RWPE1 (cell line): ENCODE measurements around the gene APOBEC2.

Experiments used
- CTCF ChIA-PET: fragments of 350-600 bp; sonication (Branson Sonifier 250); formaldehyde crosslinking; extraction: SDS; loops from one replicate; lab custom pipeline; 2021; lab: Yijun Ruan, JAX
- POLR2A ChIA-PET: fragments of 400-600 bp; formaldehyde crosslinking; extraction: SDS; loops from one replicate; lab custom pipeline; 2020; ENCODE audit warnings: antibody characterized with exemption; ENCODE audit not compliant: low non-redundant PET; lab: Yijun Ruan, JAX
- DNase-seq: peaks from one replicate; pipeline ENCODE4 v3.0.0; 2012; ENCODE audit warnings: low spot score
- H3K27ac ChIP-seq: fragments of 450-650 bp; 2 replicates; pipeline ENCODE4 v1.5.1; 2017
- TF ChIP-seq, protein P1 (sequence below): fragments of 450-650 bp; conservative IDR thresholded peaks from 2 replicates; pipeline ENCODE4 v1.5.1; 2017; ENCODE audit warnings: low read depth, mild to moderate bottlenecking

The APOBEC2 gene

DNA sequence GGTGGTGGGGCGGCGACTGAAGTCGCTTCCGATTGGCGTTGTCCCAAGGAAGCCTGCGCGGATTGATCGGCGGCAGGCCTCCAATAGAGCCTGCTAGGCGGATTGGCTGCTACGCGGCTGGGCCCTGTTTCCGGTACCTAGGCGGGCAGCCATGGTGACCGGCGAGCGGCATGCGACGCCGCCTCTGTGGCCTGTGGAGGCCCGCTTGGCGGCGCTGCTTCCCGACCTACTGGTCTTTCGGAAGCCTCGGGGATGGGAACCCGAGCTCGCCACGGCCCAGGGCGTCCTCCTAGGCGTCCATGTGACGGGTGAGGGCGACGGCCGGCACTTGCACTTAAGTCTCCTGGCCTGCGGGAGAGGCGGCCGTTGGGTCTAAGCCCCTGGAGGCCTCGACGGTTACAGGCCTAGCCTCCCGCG lies 47.9 kb downstream of the APOBEC2 start:
- ChIA-PET POLR2A (no interaction called here), CTCF (no interaction called here)
- TF ChIP-seq, protein P1, sequence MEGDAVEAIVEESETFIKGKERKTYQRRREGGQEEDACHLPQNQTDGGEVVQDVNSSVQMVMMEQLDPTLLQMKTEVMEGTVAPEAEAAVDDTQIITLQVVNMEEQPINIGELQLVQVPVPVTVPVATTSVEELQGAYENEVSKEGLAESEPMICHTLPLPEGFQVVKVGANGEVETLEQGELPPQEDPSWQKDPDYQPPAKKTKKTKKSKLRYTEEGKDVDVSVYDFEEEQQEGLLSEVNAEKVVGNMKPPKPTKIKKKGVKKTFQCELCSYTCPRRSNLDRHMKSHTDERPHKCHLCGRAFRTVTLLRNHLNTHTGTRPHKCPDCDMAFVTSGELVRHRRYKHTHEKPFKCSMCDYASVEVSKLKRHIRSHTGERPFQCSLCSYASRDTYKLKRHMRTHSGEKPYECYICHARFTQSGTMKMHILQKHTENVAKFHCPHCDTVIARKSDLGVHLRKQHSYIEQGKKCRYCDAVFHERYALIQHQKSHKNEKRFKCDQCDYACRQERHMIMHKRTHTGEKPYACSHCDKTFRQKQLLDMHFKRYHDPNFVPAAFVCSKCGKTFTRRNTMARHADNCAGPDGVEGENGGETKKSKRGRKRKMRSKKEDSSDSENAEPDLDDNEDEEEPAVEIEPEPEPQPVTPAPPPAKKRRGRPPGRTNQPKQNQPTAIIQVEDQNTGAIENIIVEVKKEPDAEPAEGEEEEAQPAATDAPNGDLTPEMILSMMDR = no peak
- no peak overlapping the region for H3K27ac ChIP-seq
- DNase-seq = no peak

DNA sequence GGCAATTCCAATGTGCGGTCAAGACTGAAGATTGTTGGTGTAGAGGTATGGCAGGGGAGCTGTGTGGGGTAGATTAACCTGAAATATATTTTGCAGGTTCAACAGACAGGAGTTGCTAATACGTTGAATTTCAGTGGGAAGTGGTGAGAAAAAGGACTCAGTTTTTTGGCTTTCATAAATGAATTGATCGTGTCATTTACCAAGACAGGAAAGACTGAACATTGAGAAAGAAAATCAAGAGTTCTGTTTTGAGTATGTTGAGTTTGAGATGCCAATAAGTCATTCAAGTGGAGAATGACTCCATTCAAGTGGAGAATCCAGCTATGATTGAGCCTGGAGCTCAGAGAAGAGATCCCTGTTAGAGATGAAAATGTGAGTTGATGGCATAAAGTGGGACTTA lies 50.8 kb downstream of the APOBEC2 start:
- CTCF ChIA-PET = interaction anchor here (1.6 kb wide), 1 partner anchor 11 kb away, joined by 4 read pairs; no protein-coding TSS in a partner anchor
- DNase-seq = no peak
- TF ChIP-seq, protein P1 = no peak
- POLR2A ChIA-PET = no interaction called here
- H3K27ac ChIP-seq = no peak overlapping the region

DNA sequence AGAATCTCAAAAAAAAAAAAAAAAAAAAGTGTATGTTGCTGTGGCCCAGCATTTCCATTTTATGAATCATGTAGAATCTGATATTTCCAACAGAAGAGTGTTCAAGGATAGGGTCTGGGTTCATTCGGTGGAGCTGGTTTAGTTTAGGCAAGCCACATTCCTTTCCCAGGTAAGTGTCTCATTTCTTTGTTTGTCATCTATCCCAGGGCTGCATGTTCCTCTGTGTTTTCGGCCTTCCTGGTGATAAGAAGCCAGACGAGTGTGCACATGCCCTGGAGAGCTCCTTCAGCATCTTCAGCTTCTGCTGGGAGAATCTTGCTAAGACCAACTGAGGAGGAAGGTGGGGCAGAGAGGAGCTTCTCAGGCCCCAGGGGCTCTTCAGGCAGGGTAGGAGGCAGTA lies 58.0 kb downstream of the APOBEC2 start:
- DNase-seq = peak; percentile 54
- CTCF ChIA-PET = interaction anchor here (0.6 kb wide), 1 partner anchor 259 kb away, joined by 3 read pairs; no protein-coding TSS in a partner anchor
- H3K27ac ChIP-seq = peak overlapping the region; percentile 33
- TF ChIP-seq, protein P1 = no peak
- POLR2A ChIA-PET = no interaction called here
